Stomach (tissue), 9 donors: ENCODE measurements around the gene JPH2. TPM values are rescaled to one million over a fixed set of nuclear protein-coding genes. Genes with fewer than 3 reads are reported as not detected.

Experiments
- DNase-seq, 2 donors: peaks; one replicate each; pipeline versions ENCODE4 v3.0.0 to v3.0.0-alpha.2; 2013 to 2019
- H3K27ac ChIP-seq, 5 donors: fragments of 200-600 bp in 4 of 5; sonication (generic) in 4 of 5; one replicate each; pipeline ENCODE4 v1.5.1; 2013 to 2019; ENCODE audit warnings: mild to moderate bottlenecking in 1 of 5, moderate library complexity in 1 of 5
- H3K27me3 ChIP-seq, 3 donors: fragments of 200-600 bp; sonication (generic); one replicate each; pipeline ENCODE4 v1.5.1; 2017 to 2019; ENCODE audit warnings: mixed run types in 1 of 3
- H3K36me3 ChIP-seq, 4 donors: fragments of 200-600 bp; sonication (generic); 1 replicate in 3 of 4; 2 replicates in 1 of 4; pipeline ENCODE4 v1.5.1; 2016 to 2019
- H3K4me1 ChIP-seq, 4 donors: fragments of 200-600 bp; sonication (generic); one replicate each; pipeline ENCODE4 v1.5.1; 2016 to 2019
- H3K4me3 ChIP-seq, 4 donors: fragments of 200-600 bp; sonication (generic) in 3 of 4; one replicate each; pipeline ENCODE4 v1.5.1; 2016 to 2019; ENCODE audit warnings: mild to moderate bottlenecking in 1 of 4
- H3K9me3 ChIP-seq, 4 donors: fragments of 200-600 bp; sonication (generic); one replicate each; pipeline ENCODE4 v1.5.1; 2016 to 2019
- EP300 ChIP-seq: sonication (generic); formaldehyde crosslinking; IDR thresholded peaks from one replicate; pipeline ENCODE4 v1.6.1; 2017; ENCODE audit warnings: antibody characterized with exemption
- POLR2A ChIP-seq, 4 donors: fragments of 450-650 bp; IDR thresholded peaks; one replicate each; pipeline ENCODE4 v1.6.1; 2016; ENCODE audit warnings: antibody characterized with exemption in 4 of 4, control low read depth in 2 of 4, mild to moderate bottlenecking in 1 of 4, moderate library complexity in 1 of 4
- POLR2AphosphoS5 ChIP-seq, 3 donors: sonication (generic); formaldehyde crosslinking; IDR thresholded peaks; one replicate each; pipeline ENCODE4 v1.6.1; 2016; ENCODE audit warnings: antibody characterized with exemption in 3 of 3
- WGBS, 5 donors: extraction: QIAGEN DNeasy Blood & Tissue Kit in 3 of 5; methylation state at CpG; one replicate each; pipeline versions ENCODE4 v1.1.5 to v1.1.7; 2013 to 2018; 5-methylcytosine and 5-hydroxymethylcytosine counted together
- intact Hi-C: fragments of 100-400 bp; cut with DNase I; formaldehyde crosslinking; loops from one replicate; pipeline ENCODE4 v1.15.1; 2023; ENCODE audit warnings: low total_unique reads
- polyA plus RNA-seq, 3 donors: library from polyadenylated mRNA; stranded (reverse); fragments of 200-250 nt; gene quantifications; one replicate each; pipeline ENCODE4 v1.2.3, GENCODE V29; 2013
- total RNA-seq, 5 donors: library from RNA; depleted of rRNA; stranded (reverse); fragments of >200 nt; gene quantifications; one replicate each; pipeline versions ENCODE4 v1.1.0 to v1.2.3, GENCODE V29; 2014 to 2016
- TF ChIP-seq, protein P1 (sequence below), 7 experiments: fragments of 450-650 bp in 4 of 7; fragments of 200-600 bp in 3 of 7; sonication (generic) in 3 of 7; IDR thresholded peaks; one replicate each; pipeline ENCODE4 v1.5.1; 2016 to 2019; ENCODE audit warnings: antibody characterized with exemption in 7 of 7, control low read depth in 2 of 7, mild to moderate bottlenecking in 1 of 7
- donor health status: healthy with polysubstance abuse.
- donor health status: Bipolar disorder and iron deficiency.
- donor health status: healthy.

Gene JPH2
- total and polyA plus RNA-seq, 8 donors = 0.15 to 51.9 (median 10.9) TPM

DNA sequence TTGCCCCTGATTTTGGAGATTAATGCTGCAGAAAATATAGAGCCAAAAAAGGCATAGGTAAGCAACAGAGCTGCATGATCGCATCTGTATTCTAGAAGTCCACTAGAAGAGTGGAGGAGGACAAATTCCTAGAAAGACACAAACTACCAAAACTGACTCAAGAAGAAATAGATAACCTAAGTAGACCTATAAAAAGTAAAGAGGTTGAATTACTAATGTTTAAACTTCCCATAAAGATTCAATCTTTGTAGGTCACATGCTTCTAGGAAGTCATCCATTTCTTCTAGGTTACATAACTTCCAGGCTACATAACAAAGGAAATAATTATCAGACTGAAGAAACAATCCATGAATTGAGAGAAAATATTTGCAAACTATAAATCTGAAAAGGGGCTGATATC is 84.4 kb downstream of the JPH2 start:
- no peak overlapping the region for H3K4me3 ChIP-seq
- peaks cover 0 to 16% (median 6%) of the 10 kb centered on the region in 4 donors for H3K4me1 ChIP-seq
- no peak for DNase-seq
- no peak overlapping the region for H3K27ac ChIP-seq
- H3K36me3 ChIP-seq = no peaks in the 10 kb centered on the region
- intact Hi-C loops = no loop called here
- TF ChIP-seq, protein P1, sequence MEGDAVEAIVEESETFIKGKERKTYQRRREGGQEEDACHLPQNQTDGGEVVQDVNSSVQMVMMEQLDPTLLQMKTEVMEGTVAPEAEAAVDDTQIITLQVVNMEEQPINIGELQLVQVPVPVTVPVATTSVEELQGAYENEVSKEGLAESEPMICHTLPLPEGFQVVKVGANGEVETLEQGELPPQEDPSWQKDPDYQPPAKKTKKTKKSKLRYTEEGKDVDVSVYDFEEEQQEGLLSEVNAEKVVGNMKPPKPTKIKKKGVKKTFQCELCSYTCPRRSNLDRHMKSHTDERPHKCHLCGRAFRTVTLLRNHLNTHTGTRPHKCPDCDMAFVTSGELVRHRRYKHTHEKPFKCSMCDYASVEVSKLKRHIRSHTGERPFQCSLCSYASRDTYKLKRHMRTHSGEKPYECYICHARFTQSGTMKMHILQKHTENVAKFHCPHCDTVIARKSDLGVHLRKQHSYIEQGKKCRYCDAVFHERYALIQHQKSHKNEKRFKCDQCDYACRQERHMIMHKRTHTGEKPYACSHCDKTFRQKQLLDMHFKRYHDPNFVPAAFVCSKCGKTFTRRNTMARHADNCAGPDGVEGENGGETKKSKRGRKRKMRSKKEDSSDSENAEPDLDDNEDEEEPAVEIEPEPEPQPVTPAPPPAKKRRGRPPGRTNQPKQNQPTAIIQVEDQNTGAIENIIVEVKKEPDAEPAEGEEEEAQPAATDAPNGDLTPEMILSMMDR (IDR thresholded peaks at IDR 0.05) = no peak
- TF ChIP-seq POLR2AphosphoS5 (IDR thresholded peaks at IDR 0.05) (no peak), POLR2A (IDR thresholded peaks at IDR 0.05) (no peak), EP300 (no peak)
- H3K9me3 ChIP-seq = peaks cover 0 to 18% (median 8%) of the 10 kb centered on the region in 4 donors
- H3K27me3 ChIP-seq = peaks cover 0 to 29% (median 0%) of the 10 kb centered on the region in 3 donors
- WGBS, 5 donors = 88 to 95% (median 94%) methylated on average over 1 of the region's 1 CpG

DNA sequence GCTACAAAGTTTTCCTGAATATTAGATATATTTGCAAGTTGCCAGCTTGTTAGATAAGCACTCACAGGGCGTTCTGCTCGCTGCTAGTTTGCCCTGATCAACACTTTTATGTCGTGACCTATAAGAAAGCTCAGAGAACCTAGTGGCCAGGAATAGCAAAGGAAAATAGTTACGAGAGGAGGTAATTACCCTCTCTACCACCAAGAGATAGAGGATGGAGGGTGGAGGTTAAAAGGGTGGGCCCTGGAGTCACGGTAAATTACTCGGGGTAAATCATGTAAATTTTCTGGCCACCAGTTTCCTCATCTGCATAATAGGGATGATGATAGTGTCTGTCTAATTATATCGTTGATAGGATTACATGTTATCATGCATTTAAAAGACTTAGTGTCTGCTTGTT is 87.2 kb downstream of the JPH2 start:
- H3K36me3 ChIP-seq = no peaks in the 10 kb centered on the region
- H3K9me3 ChIP-seq = peaks cover 0 to 16% (median 8%) of the 10 kb centered on the region in 4 donors
- 42 to 62% (median 48%) methylated on average over 7 of the region's 7 CpGs for WGBS, 5 donors
- no peak overlapping the region for H3K27ac ChIP-seq
- TF ChIP-seq, protein P1 (IDR thresholded peaks at IDR 0.05) = no peak
- no peak for TF ChIP-seq POLR2A (IDR thresholded peaks at IDR 0.05)
- TF ChIP-seq POLR2AphosphoS5 (IDR thresholded peaks at IDR 0.05) = no peak
- TF ChIP-seq EP300 = no peak
- intact Hi-C loops = no loop called here
- DNase-seq = no peak
- peaks cover 0 to 8% (median 4%) of the 10 kb centered on the region in 4 donors for H3K4me1 ChIP-seq
- no peak overlapping the region for H3K4me3 ChIP-seq
- H3K27me3 ChIP-seq = peaks cover 0 to 26% (median 0%) of the 10 kb centered on the region in 3 donors

DNA sequence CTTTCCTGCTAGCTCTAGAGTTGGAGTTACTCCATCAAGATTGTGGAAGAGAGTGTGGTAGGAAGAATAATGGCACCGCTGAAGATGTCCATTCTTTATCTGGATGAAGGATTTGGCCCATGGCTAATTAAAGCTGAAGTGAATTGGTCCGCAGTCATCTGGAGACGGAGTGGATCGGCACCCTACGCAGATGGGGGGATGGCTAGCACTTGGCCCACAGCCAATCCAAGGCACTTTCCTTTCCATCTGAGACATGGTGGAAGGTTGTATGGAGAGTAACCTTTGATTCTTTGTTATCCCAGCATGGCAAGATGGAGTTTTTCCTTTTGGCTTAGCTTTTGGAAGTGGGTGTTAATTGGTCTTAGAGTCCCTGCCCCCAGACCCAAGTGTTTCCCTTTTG is 88.3 kb downstream of the JPH2 start:
- H3K4me3 ChIP-seq = no peak overlapping the region
- H3K4me1 ChIP-seq = peaks cover 0 to 7% (median 3%) of the 10 kb centered on the region in 4 donors
- intact Hi-C loops = no loop called here
- H3K27me3 ChIP-seq = peaks cover 0 to 22% (median 0%) of the 10 kb centered on the region in 3 donors
- TF ChIP-seq POLR2A (IDR thresholded peaks at IDR 0.05) (no peak), POLR2AphosphoS5 (IDR thresholded peaks at IDR 0.05) (no peak), EP300 (no peak)
- TF ChIP-seq, protein P1 (IDR thresholded peaks at IDR 0.05) = no peak
- H3K9me3 ChIP-seq = peaks cover 0 to 16% (median 8%) of the 10 kb centered on the region in 4 donors
- H3K36me3 ChIP-seq = no peaks in the 10 kb centered on the region
- 86 to 95% (median 94%) methylated on average over 5 of the region's 5 CpGs for WGBS, 5 donors
- DNase-seq = no peak
- no peak overlapping the region for H3K27ac ChIP-seq

DNA sequence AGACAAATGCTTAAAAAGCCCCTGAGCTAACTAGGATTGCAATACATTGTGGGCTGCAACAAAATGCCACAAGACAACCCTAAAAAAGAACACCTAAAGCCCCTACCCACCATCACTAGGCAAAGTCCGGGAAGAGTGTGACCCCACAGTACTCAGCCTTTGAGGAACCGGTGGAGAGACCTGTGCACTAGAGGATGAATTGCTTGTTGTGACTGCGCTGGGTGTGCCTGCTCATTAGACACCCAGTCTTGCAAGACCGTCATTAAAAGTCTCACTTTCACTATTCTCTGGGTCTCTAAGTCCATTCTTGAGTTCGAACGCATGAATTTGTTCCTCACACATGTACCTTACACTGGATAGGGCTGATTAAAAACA is 88.7 kb downstream of the JPH2 start:
- H3K4me3 ChIP-seq = no peak overlapping the region
- intact Hi-C loops = no loop called here
- DNase-seq = no peak
- WGBS, 5 donors = 84 to 92% (median 85%) methylated on average over 6 of the region's 6 CpGs
- no peak overlapping the region for H3K27ac ChIP-seq
- H3K27me3 ChIP-seq = peaks cover 0 to 22% (median 0%) of the 10 kb centered on the region in 3 donors
- no peaks in the 10 kb centered on the region for H3K36me3 ChIP-seq
- H3K4me1 ChIP-seq = peaks cover 0 to 7% (median 3%) of the 10 kb centered on the region in 4 donors
- peaks cover 0 to 15% (median 7%) of the 10 kb centered on the region in 4 donors for H3K9me3 ChIP-seq
- TF ChIP-seq EP300 = no peak
- no peak for TF ChIP-seq POLR2AphosphoS5 (IDR thresholded peaks at IDR 0.05)
- no peak for TF ChIP-seq POLR2A (IDR thresholded peaks at IDR 0.05)
- TF ChIP-seq, protein P1 (IDR thresholded peaks at IDR 0.05) = no peak
